ENCODE data around the gene UBE2U. TPM values are rescaled to one million over a fixed set of nuclear protein-coding genes. Genes with fewer than 3 reads are reported as not detected.
"Not testable (repeated sequence)": the region's sequence is repeated elsewhere in the genome, so short reads cannot be mapped to it uniquely, and the experiment has no call there.

The UBE2U gene
- total and polyA plus RNA-seq, 8 donors = 0.14 to 0.81 (median 0.63) TPM; not detected in 4

- ATAC-seq (peak; percentile 67 to 85 (median 77)), FAIRE-seq (peak; percentile 98), DNase-seq (no peak)
- Histone ChIP-seq H3K4me1 (peaks cover 9 to 21% (median 16%) of the 10 kb centered on the region in 3 donors), H3K27ac (no peak overlapping the region), H3K9me3 (no peaks in the 10 kb centered on the region), H3K27me3 (no peaks in the 10 kb centered on the region), H3K4me3 (no peak overlapping the region), H3K36me3 (no peaks in the 10 kb centered on the region)
- intact Hi-C loops (cut with DNase I) = loop anchor here in 2 of 3 donors (10.0 kb wide), 2 partner anchors 562 to 572 kb away; no protein-coding TSS in a partner anchor
- WGBS, 2 donors = 9 to 13% methylated on average over 4 of the region's 4 CpGs
- TF ChIP-seq CTCF (IDR thresholded peaks at IDR 0.05) = peak; percentile 53 to 68 (median 64)
These were observed 43.0 kb downstream of the UBE2U start for GRCh38 chr1:64246294-64246917.

- WGBS, 2 donors = 63 to 71% methylated on average over 5 of the region's 5 CpGs
- DNase-seq = no peak
- intact Hi-C loops (cut with DNase I) = loop anchor here in 2 of 3 donors (10.0 kb wide), 2 partner anchors 563 to 573 kb away; no protein-coding TSS in a partner anchor
- ATAC-seq = no peak
- Histone ChIP-seq H3K27me3 (no peaks in the 10 kb centered on the region), H3K27ac (no peak overlapping the region), H3K9me3 (no peaks in the 10 kb centered on the region), H3K4me3 (no peak overlapping the region), H3K36me3 (no peaks in the 10 kb centered on the region), H3K4me1 (peaks cover 6 to 20% (median 14%) of the 10 kb centered on the region in 3 donors)
- TF ChIP-seq CTCF (IDR thresholded peaks at IDR 0.05) = no peak
- FAIRE-seq = no peak
These were observed 44.6 kb downstream of the UBE2U start for GRCh38 chr1:64248065-64248464.

- WGBS, 2 donors = 79 to 84% methylated on average over 2 of the region's 2 CpGs
- H3K9me3 ChIP-seq; FAIRE-seq; H3K27me3 ChIP-seq; ATAC-seq; H3K4me1 ChIP-seq; H3K27ac ChIP-seq; intact Hi-C loops (cut with DNase I); H3K36me3 ChIP-seq; H3K4me3 ChIP-seq; DNase-seq: not testable (repeated sequence)
These were observed 47.0 kb downstream of the UBE2U start for GRCh38 chr1:64250472-64250871.

GRCh38 chr1:64251971-64252370 is 48.5 kb downstream of the UBE2U start:
- no peak for FAIRE-seq

GRCh38 chr1:64257233-64257632 is 53.8 kb downstream of the UBE2U start:
- H3K4me1 ChIP-seq; H3K27me3 ChIP-seq; ATAC-seq; FAIRE-seq; DNase-seq; H3K27ac ChIP-seq; H3K4me3 ChIP-seq; intact Hi-C loops (cut with DNase I); H3K36me3 ChIP-seq; H3K9me3 ChIP-seq: not testable (repeated sequence)
- 80 to 89% methylated on average over 2 of the region's 2 CpGs for whole genome bisulfite sequencing, 2 donors

More at GRCh38 chr1:64251971-64252370, 48.5 kb downstream of the UBE2U start:
- Histone ChIP-seq H3K4me3 (no peak overlapping the region), H3K9me3 (no peaks in the 10 kb centered on the region), H3K27me3 (no peaks in the 10 kb centered on the region), H3K36me3 (no peaks in the 10 kb centered on the region), H3K4me1 (no peaks in the 10 kb centered on the region), H3K27ac (no peak overlapping the region)
- TF ChIP-seq CTCF (IDR thresholded peaks at IDR 0.05) = no peak
- no peak for ATAC-seq
- intact Hi-C loops (cut with DNase I) = no loop called here
- WGBS, 2 donors = 71 to 73% methylated on average over 3 of the region's 3 CpGs
- DNase-seq = no peak

- intact Hi-C loops (cut with DNase I); H3K36me3 ChIP-seq; H3K4me3 ChIP-seq; H3K9me3 ChIP-seq; ATAC-seq; H3K4me1 ChIP-seq; DNase-seq; H3K27me3 ChIP-seq; H3K27ac ChIP-seq; FAIRE-seq: not testable (repeated sequence)
- WGBS, 2 donors = 75 to 95% methylated on average over 2 of the region's 2 CpGs
These were observed 55.0 kb downstream of the UBE2U start for GRCh38 chr1:64258444-64258843.
